Measurements from ENCODE around the gene DIRAS1.

DIRAS1 gene

DNA sequence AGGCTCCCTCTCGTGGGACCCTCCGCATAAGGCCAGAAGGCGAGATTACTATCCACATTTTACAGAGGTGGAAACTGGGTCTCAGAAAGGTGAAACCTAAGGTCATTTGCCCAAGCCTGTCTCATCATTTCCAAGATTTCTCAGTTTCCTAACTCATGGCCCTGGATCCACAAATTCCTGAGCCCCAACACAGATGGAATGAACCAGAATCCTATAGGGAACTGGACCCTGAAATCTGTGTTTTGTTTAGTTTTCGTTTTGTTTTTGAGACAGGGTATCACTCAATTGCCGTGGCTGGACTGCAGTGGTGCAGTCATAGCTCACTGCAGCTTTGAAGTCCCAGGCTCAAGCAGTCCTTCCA is 18.1 kb downstream of the DIRAS1 start:
- Histone ChIP-seq H3K36me3 (ENCODE audit: control insufficient read depth, insufficient read depth, low read length) (no peaks in the 10 kb centered on the region), H3K27ac (ENCODE audit: low read depth, low read length, severe bottlenecking) (no peak overlapping the region), H3K4me3 (ENCODE audit: extremely low read depth, insufficient read depth, low read length, poor library complexity, severe bottlenecking) (no peak overlapping the region), H3K9me3 (ENCODE audit: control insufficient read depth, low read length) (no peaks in the 10 kb centered on the region), H3K4me1 (ENCODE audit: control insufficient read depth, insufficient read depth, low read length, poor library complexity, severe bottlenecking) (peaks cover 5% of the 10 kb centered on the region)
- 79 to 100% methylated on average over 4 of the region's 5 CpGs for WGBS, 2 experiments (ENCODE audit: insufficient coverage in 2 of 2)

DNA sequence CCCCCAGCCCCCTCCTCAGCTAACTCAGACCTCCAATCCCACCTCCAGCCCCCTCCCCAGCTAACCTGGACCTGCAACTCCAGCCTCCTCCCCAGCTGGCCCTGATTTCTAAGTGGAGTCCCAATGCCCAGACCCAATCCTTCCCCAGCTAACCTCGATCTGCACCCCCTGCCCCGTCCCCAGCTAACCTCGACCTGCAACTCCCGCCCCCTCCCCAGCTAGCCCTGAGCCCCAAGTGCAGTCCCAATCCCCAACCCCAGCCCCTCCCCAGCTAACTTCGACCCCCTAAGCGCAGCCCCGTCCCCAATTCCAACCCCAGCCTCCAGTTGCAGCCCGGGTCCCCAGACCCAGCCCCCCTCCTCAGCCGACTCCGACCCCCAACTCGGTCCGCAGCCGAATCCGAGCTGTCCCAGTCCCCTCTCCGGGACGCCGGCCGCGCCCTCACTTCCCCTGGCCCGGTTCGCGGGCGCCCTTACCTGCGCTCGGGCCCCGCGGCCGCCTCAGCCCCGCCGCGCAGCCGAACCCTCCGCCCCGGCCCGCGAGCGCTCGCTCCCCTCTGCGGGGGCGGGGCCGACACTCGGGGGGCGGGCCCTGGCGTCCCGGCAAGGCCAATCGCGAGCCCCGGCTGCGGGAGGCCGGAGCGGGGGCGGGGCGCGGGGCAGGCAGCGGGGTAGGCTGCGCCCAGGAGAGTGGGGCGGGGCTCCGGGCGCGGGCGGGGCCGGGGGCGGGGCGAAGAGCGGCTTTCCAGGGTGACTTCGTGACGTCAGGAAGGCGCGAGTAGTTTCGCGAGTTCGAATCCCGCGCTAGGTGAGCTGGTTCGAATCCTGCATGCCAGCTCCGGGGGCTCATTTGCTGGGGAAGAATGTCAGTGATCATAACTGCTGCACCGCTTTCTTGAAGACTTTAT is 18.7 kb downstream of the DIRAS1 start, which contains the start of gene GNG7:
TSS of gene GNG7 (minus strand) at position 525 of the 907 bp plus-strand sequence. CDS start 182,006 bp downstream, outside the sequence.
- Histone ChIP-seq H3K9me3 (ENCODE audit: control insufficient read depth, low read length) (no peaks in the 10 kb centered on the region), H3K4me3 (ENCODE audit: extremely low read depth, insufficient read depth, low read length, poor library complexity, severe bottlenecking) (peak within 1 kb of the TSS; percentile 55), H3K36me3 (ENCODE audit: control insufficient read depth, insufficient read depth, low read length) (no peaks in the 10 kb centered on the region), H3K4me1 (ENCODE audit: control insufficient read depth, insufficient read depth, low read length, poor library complexity, severe bottlenecking) (peaks cover 5% of the 10 kb centered on the region), H3K27ac (ENCODE audit: low read depth, low read length, severe bottlenecking) (no peak within 1 kb of the TSS)
- 1 to 4% methylated on average over 47 to 68 of the region's 77 CpGs for WGBS, 2 experiments (ENCODE audit: insufficient coverage in 2 of 2)

- H3K4me1 ChIP-seq (ENCODE audit: control insufficient read depth, insufficient read depth, low read length, poor library complexity, severe bottlenecking): peaks cover 5% of the 10 kb centered on the region
- H3K27ac ChIP-seq (ENCODE audit: low read depth, low read length, severe bottlenecking): no peak overlapping the region
- 12 to 13% methylated on average over 7 to 8 of the region's 9 CpGs for WGBS, 2 experiments (ENCODE audit: insufficient coverage in 2 of 2)
- peak overlapping the region; percentile 55 for H3K4me3 ChIP-seq (ENCODE audit: extremely low read depth, insufficient read depth, low read length, poor library complexity, severe bottlenecking)
- H3K9me3 ChIP-seq (ENCODE audit: control insufficient read depth, low read length): no peaks in the 10 kb centered on the region
- H3K36me3 ChIP-seq (ENCODE audit: control insufficient read depth, insufficient read depth, low read length): no peaks in the 10 kb centered on the region
Observed at GRCh38 chr19:2701361-2702169, 19.6 kb downstream of the DIRAS1 start.

GRCh38 chr19:2700660-2701360 is 20.4 kb downstream of the DIRAS1 start:
- H3K9me3 ChIP-seq (ENCODE audit: control insufficient read depth, low read length): no peaks in the 10 kb centered on the region
- H3K4me3 ChIP-seq (ENCODE audit: extremely low read depth, insufficient read depth, low read length, poor library complexity, severe bottlenecking): no peak overlapping the region
- peaks cover 5% of the 10 kb centered on the region for H3K4me1 ChIP-seq (ENCODE audit: control insufficient read depth, insufficient read depth, low read length, poor library complexity, severe bottlenecking)
- no peaks in the 10 kb centered on the region for H3K36me3 ChIP-seq (ENCODE audit: control insufficient read depth, insufficient read depth, low read length)
- 31 to 33% methylated on average over 24 to 26 of the region's 26 CpGs for WGBS, 2 experiments (ENCODE audit: insufficient coverage in 2 of 2)
- H3K27ac ChIP-seq (ENCODE audit: low read depth, low read length, severe bottlenecking): no peak overlapping the region

- Histone ChIP-seq H3K27ac (ENCODE audit: low read depth, low read length, severe bottlenecking) (no peak overlapping the region), H3K4me1 (ENCODE audit: control insufficient read depth, insufficient read depth, low read length, poor library complexity, severe bottlenecking) (peaks cover 12% of the 10 kb centered on the region), H3K4me3 (ENCODE audit: extremely low read depth, insufficient read depth, low read length, poor library complexity, severe bottlenecking) (no peak overlapping the region), H3K36me3 (ENCODE audit: control insufficient read depth, insufficient read depth, low read length) (no peaks in the 10 kb centered on the region), H3K9me3 (ENCODE audit: control insufficient read depth, low read length) (no peaks in the 10 kb centered on the region)
- 89 to 94% methylated on average over 8 to 13 of the region's 15 CpGs for WGBS, 2 experiments (ENCODE audit: insufficient coverage in 2 of 2)
Observed at GRCh38 chr19:2699413-2700140, 21.6 kb downstream of the DIRAS1 start.

DNA sequence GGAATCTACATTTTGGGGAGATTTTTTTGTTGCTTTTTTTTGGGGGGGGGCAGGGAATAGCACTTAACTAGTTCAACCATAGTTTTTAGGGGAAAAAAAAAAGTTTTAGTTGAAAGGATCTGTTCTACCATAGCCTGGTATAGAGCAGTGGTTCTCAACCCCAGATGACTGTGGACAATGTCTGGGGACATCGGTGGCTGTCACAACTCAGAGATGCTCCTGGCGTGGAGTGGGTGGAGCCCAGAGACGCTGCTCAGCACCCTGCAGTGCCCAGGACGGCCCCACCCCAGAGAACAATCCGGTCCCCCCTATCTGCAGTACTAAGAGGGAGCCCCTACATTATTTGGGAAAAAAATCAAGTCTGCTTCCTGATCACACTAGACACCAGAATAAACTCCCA is 27.0 kb downstream of the DIRAS1 start:
- Histone ChIP-seq H3K36me3 (ENCODE audit: control insufficient read depth, insufficient read depth, low read length) (no peaks in the 10 kb centered on the region), H3K9me3 (ENCODE audit: control insufficient read depth, low read length) (no peaks in the 10 kb centered on the region), H3K27ac (ENCODE audit: low read depth, low read length, severe bottlenecking) (no peak overlapping the region), H3K4me1 (ENCODE audit: control insufficient read depth, insufficient read depth, low read length, poor library complexity, severe bottlenecking) (peaks cover 6% of the 10 kb centered on the region), H3K4me3 (ENCODE audit: extremely low read depth, insufficient read depth, low read length, poor library complexity, severe bottlenecking) (no peak overlapping the region)
- 72 to 81% methylated on average over 5 of the region's 5 CpGs for WGBS, 2 experiments (ENCODE audit: insufficient coverage in 2 of 2)

DNA sequence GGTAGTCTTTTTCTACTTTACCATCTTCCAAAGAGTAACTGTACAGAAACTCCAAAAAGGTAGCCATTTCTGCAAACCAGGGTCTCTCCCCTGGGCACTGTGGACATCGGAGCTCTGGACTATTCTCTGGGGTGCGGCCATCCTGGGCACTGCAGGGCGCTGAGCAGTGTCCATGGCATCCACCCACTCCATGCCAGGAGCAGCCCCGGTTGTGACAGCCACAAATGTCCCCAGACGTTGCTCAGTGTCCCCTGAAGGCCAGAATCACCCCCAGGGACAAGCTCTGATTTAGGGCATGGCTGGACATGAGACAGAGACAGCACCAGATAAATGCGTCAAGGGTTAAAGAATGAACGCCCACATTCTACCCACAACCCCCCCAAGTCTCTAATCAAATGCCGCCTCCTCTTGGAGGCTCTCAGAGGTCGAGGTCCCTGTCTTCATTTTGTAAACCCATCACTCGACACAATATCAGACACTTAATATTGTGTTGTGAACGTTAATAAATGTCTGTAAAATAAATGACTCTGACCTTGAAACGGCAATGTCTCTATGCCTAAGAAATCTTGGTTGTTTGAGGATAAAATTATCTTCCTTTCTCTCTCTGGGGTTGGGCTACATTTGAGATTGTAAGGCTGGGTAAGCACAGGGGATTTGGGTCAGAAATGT is 27.5 kb downstream of the DIRAS1 start:
- WGBS, 2 experiments (ENCODE audit: insufficient coverage in 2 of 2): 82 to 90% methylated on average over 5 to 7 of the region's 12 CpGs
- H3K27ac ChIP-seq (ENCODE audit: low read depth, low read length, severe bottlenecking): no peak overlapping the region

GRCh38 chr19:2691951-2692350 is 29.2 kb downstream of the DIRAS1 start:
- H3K4me3 ChIP-seq (ENCODE audit: extremely low read depth, insufficient read depth, low read length, poor library complexity, severe bottlenecking): no peak overlapping the region
- H3K36me3 ChIP-seq (ENCODE audit: control insufficient read depth, insufficient read depth, low read length): no peaks in the 10 kb centered on the region
- H3K27ac ChIP-seq (ENCODE audit: low read depth, low read length, severe bottlenecking): no peak overlapping the region
- peaks cover 6% of the 10 kb centered on the region for H3K4me1 ChIP-seq (ENCODE audit: control insufficient read depth, insufficient read depth, low read length, poor library complexity, severe bottlenecking)
- 91 to 93% methylated on average over 9 of the region's 9 CpGs for WGBS, 2 experiments (ENCODE audit: insufficient coverage in 2 of 2)
- no peaks in the 10 kb centered on the region for H3K9me3 ChIP-seq (ENCODE audit: control insufficient read depth, low read length)

More for the DNA sequence above, 27.5 kb downstream of the DIRAS1 start:
- H3K4me1 ChIP-seq (ENCODE audit: control insufficient read depth, insufficient read depth, low read length, poor library complexity, severe bottlenecking): peaks cover 6% of the 10 kb centered on the region
- H3K4me3 ChIP-seq (ENCODE audit: extremely low read depth, insufficient read depth, low read length, poor library complexity, severe bottlenecking): no peak overlapping the region
- H3K36me3 ChIP-seq (ENCODE audit: control insufficient read depth, insufficient read depth, low read length): no peaks in the 10 kb centered on the region
- no peaks in the 10 kb centered on the region for H3K9me3 ChIP-seq (ENCODE audit: control insufficient read depth, low read length)

DNA sequence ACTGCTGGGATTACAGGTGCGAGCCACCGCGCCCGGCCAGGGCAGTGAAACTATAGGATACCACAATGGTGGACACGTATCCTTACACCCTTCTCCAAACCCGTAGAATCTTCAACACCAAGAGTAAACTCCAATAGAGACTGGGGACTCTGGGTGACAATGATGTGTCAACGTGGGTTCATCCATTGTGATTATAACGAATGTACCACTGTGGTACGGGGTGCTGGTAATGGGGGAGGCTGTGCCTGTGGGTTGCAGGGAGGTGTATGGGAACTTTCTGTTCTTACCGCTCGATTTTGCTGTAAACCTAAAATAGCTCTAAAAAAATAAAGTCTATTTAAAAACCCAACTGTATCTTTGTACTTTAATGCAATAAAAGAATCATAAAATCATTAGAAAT is 30.3 kb downstream of the DIRAS1 start:
- Histone ChIP-seq H3K4me1 (ENCODE audit: control insufficient read depth, insufficient read depth, low read length, poor library complexity, severe bottlenecking) (peaks cover 6% of the 10 kb centered on the region), H3K9me3 (ENCODE audit: control insufficient read depth, low read length) (no peaks in the 10 kb centered on the region), H3K4me3 (ENCODE audit: extremely low read depth, insufficient read depth, low read length, poor library complexity, severe bottlenecking) (no peak overlapping the region), H3K27ac (ENCODE audit: low read depth, low read length, severe bottlenecking) (no peak overlapping the region), H3K36me3 (ENCODE audit: control insufficient read depth, insufficient read depth, low read length) (no peaks in the 10 kb centered on the region)
- WGBS, 2 experiments (ENCODE audit: insufficient coverage in 2 of 2): 80% methylated on average over 6 of the region's 11 CpGs; no CpG with 5 or more reads in 1 of the 2 experiments
